SW480 (cell line): Measurements from ENCODE around the gene PTPRO.

Experiments used
- DNase-seq: peaks from one replicate; pipeline ENCODE4 v3.0.0-alpha.2; 2016; ENCODE audit warnings: low spot score

The PTPRO gene

GRCh38 chr12:15322164-15323061 lies at the start of gene PTPRO:
Gene PTPRO (plus strand): TSS chr12:15322508.
- no peak for DNase-seq

DNA sequence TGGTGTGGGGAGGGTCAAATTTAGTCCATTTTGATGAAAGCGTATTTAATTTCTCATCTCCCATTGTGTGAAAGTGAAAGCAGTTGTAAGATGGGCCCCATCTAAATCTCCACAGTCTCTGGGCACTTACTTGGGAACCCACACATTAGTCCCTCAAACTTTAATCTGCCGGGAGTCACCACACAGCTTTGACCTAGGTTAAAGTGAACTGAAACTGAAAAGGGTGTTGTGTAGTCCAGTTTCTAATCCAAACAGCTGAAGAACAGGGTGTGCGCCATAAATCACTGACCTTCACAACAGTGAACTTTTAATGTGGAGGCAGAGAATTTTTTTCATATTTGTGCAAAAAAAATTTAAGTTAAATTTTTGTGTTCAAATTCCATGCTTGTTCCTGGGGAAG lies 48.4 kb upstream of the PTPRO start:
- DNase-seq, result no peak

- no peak for DNase-seq
These were observed 47.7 kb upstream of the PTPRO start for GRCh38 chr12:15274561-15274967.

GRCh38 chr12:15276088-15276698 lies 46.1 kb upstream of the PTPRO start:
- peak; percentile 55 for DNase-seq

DNA sequence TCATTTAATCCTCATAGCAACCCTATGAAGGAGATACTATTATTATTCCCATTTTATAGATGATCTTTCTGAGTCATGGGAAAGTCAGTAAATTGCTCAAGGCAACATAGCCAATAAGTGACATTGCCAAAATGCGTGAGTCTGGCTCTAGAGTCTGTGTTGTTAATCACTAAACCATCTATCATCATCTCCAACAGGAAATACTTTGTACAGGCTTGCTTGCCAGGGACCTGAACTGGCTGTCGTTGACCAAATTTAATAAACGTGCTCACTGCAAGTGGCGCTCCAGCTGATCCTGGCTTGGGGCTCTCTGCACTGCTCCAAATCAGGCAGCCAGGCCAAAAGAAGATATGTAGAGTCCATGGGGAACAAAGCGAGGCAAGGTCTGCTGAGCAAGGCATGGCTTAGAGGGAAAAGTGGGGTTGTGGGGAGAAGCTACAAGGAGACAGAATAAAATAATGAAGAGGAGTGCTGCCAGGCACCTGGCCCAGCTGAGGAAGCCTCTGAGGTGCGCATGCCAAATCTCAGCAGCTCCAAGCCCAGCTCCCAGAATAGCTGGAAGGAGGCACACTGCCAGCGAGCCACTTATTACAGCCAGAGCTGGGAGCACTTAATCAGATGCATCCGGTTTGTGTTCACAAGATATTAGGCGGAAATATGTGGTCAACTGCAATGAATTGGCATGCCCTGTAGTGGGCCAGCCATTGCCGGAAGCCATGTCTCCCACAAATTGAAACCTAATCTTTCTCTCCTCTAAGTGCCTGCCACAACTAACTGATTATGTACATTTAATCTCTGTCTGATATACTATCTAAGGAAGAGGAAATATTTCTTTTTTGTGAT lies 43.3 kb upstream of the PTPRO start:
- DNase-seq, result peak; percentile 62

DNA sequence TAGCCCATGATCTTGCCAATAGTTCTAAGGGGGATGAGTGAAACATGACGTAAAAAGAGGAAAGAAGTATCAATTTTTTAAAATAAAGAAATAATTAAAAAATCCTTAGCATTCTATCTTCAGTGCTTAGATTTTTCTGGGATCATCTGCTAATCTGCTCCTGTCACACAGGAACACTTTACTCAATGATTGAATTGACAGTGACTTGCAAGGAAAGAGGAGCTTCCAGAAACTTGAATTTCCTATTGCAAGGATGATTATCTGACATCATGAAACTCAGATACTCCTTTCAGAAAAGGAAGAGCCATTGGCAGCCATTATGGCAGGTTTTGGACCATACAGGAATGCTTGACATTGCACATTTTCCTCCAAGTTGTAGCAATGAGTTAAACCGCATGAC lies 41.4 kb upstream of the PTPRO start:
- no peak for DNase-seq

DNA sequence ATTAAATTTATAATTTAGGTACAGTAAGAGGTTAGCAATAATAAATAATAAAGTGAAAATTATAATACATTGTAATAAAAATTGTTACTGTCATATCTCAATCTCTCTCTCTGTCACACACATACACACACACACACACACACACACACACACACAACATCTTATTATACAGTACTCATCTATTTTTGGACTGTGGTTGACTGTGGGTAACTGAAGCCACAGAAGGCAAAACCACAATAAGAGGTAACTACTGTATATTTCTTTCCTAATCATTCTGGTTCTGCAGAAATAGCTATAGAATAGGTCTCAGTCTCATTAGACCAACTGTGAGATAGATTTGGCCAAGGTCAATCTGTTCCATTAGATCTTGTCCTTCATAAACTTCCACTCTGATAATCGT lies 33.1 kb upstream of the PTPRO start:
- peak; percentile 48 for DNase-seq

- DNase-seq, result no peak
These were observed 28.6 kb upstream of the PTPRO start for GRCh38 chr12:15293731-15294130.

DNA sequence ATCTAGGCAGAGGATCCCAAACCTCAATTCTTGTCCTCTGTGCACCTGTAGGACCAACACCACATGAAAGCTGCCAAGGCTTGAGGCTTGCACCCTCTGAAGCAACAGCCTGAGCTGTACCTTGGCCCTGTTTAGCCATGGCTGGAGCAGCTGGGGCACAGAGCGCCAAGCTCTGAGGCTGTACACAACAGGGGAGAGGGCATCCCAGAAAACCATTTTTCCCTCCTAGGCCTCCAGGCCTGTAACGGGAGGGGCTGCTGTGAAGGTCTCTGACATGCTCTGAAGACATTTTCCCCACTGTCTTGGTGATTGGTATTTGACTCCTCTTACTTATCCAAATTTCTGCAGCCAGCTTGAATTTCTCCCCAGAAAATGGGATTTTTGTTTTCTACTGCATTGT lies 22.4 kb upstream of the PTPRO start:
- DNase-seq, result no peak

- no peak for DNase-seq
These were observed 18.0 kb upstream of the PTPRO start for GRCh38 chr12:15304296-15304695.

- DNase-seq, result no peak
These were observed 15.7 kb upstream of the PTPRO start for GRCh38 chr12:15306605-15307004.

DNA sequence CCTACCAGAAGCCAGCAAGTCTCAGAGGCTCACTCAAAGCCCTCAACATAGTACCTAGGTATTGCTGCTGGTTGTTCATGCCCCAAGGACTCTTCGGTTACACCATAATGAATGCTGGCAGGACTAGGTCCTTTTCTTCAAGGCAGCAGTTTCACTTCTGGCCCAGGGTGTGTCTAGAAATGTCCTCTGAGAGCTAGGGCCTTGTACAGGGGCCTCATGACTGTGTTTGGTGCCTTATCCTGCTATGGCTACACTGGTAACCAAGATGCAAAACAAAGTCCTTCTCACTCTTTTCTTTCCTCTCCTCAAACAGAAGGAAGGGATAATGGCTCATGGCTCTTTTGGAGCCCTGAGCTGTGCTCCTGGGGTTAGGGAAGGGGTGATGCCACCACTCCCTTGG lies 15.2 kb upstream of the PTPRO start:
- no peak for DNase-seq

DNA sequence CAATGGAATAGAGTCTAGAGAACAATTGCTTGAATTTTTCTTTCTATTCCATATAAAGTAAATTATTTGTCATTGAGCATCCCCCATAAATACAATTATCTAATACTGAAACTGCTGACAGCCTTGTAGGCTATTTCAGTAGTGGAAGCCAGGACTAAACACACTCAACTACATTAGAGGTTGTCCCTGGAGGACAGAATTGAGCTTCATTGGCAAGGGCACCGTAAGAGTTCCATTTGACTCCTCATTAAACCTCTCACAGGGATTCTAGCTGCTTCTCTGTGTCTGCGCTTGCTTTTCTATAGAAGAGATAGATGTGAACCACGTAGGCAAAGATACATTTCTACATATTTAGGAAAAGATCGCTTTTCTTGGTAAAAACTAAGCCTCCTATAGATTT lies 3.5 kb upstream of the PTPRO start:
- no peak for DNase-seq

GRCh38 chr12:15320881-15321280 lies 1.4 kb upstream of the PTPRO start:
- DNase-seq, result no peak

DNA sequence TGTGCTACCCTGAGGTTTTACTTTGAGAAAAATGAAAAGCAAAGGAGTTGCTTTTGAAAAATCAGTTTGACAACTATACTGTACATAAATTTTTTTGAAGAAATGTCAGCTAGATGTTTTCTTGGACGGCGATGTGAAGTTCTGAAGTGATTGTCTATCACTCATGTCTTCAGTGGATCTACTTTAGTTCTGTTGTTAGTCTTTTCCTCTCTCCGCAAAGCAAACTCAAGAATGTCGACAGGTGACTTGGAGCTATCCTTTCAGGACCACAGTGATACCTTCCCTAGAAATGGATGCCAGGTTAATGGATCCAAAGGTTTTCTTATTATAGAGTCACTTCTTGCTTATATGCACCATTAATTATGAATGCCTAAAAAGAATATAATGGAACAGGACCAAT lies 1.2 kb downstream of the PTPRO start:
- DNase-seq, result no peak

DNA sequence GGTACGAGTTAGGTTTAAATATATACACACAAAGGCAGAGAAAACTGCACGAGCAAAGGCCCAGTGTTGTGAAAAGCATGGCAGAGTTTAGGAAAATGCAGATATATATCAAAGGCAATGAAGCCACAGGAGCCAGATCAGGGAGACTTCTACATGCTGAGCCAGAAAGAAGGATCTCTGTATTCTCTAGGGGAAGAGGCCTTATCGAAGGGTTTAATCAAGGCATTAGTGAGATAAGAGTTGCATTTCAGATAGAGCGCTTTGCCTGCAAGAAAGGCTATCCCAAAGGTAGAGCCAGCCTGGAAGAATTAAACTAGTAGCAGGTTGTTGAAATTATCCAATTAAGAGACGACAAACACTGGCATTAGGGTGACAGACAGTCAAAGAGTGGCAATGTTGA lies 7.6 kb downstream of the PTPRO start:
- no peak for DNase-seq

GRCh38 chr12:15334225-15334624 lies 11.9 kb downstream of the PTPRO start:
- DNase-seq, result no peak

GRCh38 chr12:15335959-15336358 lies 13.7 kb downstream of the PTPRO start:
- DNase-seq, result no peak

GRCh38 chr12:15336768-15337553 lies 14.7 kb downstream of the PTPRO start:
- no peak for DNase-seq

- no peak for DNase-seq
These were observed 19.1 kb downstream of the PTPRO start for GRCh38 chr12:15341371-15341770.

DNA sequence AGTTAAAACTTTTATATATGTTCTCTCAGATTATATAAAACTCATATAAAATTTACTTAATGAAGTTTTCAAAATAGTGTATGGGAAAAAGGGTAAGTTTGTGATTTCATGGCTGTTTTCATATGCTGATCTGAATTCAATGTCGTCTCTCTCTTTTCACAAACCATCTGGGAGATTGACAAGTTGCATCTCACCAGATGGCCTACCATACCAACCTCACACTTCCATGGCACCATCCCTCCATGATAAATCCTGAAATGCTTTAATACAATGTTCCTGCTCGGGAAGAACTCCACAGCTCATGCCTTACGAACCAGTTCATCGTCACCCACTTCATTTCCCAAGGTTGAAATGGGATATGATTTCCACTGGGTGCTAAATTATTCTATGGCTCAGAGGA lies 22.3 kb downstream of the PTPRO start:
- DNase-seq, result no peak

- no peak for DNase-seq
These were observed 24.2 kb downstream of the PTPRO start for GRCh38 chr12:15346488-15346887.
